HL-60 (cell line): ENCODE results near the gene COMMD10.

Experiments
- DNase-seq, 2 experiments: peaks; one replicate each; pipeline ENCODE4 v3.0.0-alpha.2; 2010 to 2020; ENCODE audit warnings: low read depth in 1 of 2, low spot score in 1 of 2
- H3K27ac ChIP-seq: fragments of 250-450 bp; sonication (Bioruptor Pico); replicated peaks from 2 replicates; pipeline ENCODE4 v1.5.1; 2020; ENCODE audit warnings: mild to moderate bottlenecking, moderate library complexity
- H3K27me3 ChIP-seq: fragments of 250-450 bp; sonication (Bioruptor Pico); 2 replicates; pipeline ENCODE4 v1.5.1; 2021; ENCODE audit warnings: mild to moderate bottlenecking, moderate library complexity; ENCODE audit not compliant: insufficient read depth, poor library complexity, severe bottlenecking
- H3K4me3 ChIP-seq: replicated peaks from 2 replicates; pipeline ENCODE4 v1.5.1; 2011; ENCODE audit warnings: mild to moderate bottlenecking, control low read depth, low read length; ENCODE audit not compliant: insufficient read depth
- CTCF ChIP-seq: IDR thresholded peaks from one replicate; pipeline ENCODE4 v1.5.1; 2011; ENCODE audit warnings: low read length, control low read depth, inconsistent platforms; ENCODE audit not compliant: insufficient read depth
- GABPA ChIP-seq: IDR thresholded peaks from 2 replicates; pipeline ENCODE4 v1.6.1; 2012; ENCODE audit warnings: low read depth
- POLR2AphosphoS5 ChIP-seq: IDR thresholded peaks from 2 replicates; pipeline ENCODE4 v1.6.1; 2012; ENCODE audit warnings: low read depth
- REST ChIP-seq: IDR thresholded peaks from 2 replicates; pipeline ENCODE4 v1.6.1; 2012; ENCODE audit warnings: low read depth; ENCODE audit not compliant: insufficient replicate concordance
- SPI1 ChIP-seq: IDR thresholded peaks from 2 replicates; pipeline ENCODE4 v1.6.1; 2012; ENCODE audit warnings: low read depth, mild to moderate bottlenecking, borderline replicate concordance

COMMD10 gene

GRCh38 chr5:116297296-116297814 is 212.5 kb downstream of the COMMD10 start:
- TF ChIP-seq REST (no peak), GABPA (no peak), POLR2AphosphoS5 (no peak)
- Histone ChIP-seq H3K27ac (no peak overlapping the region), H3K4me3 (no peak overlapping the region), H3K27me3 (no peaks in the 10 kb centered on the region)
- no peak for DNase-seq

GRCh38 chr5:116299746-116300640 is 215.2 kb downstream of the COMMD10 start:
- H3K27ac ChIP-seq, result no peak overlapping the region

GRCh38 chr5:116301110-116301509 is 216.3 kb downstream of the COMMD10 start:
- DNase-seq, result no peak
- H3K27ac ChIP-seq, result no peak overlapping the region
- TF ChIP-seq SPI1, result no peak
- TF ChIP-seq GABPA, result no peak
- no peak for TF ChIP-seq REST
- no peak for TF ChIP-seq POLR2AphosphoS5
- TF ChIP-seq CTCF, result no peak
- no peak overlapping the region for H3K4me3 ChIP-seq
- H3K27me3 ChIP-seq, result no peaks in the 10 kb centered on the region

More at GRCh38 chr5:116299746-116300640, 215.2 kb downstream of the COMMD10 start:
- Histone ChIP-seq H3K27me3 (no peaks in the 10 kb centered on the region), H3K4me3 (no peak overlapping the region)
- no peak for DNase-seq
- TF ChIP-seq POLR2AphosphoS5 (no peak), SPI1 (no peak), CTCF (no peak), REST (no peak), GABPA (no peak)
